Spleen (tissue), 11 donors: ENCODE data around the gene CDR2. TPM values are rescaled to one million over a fixed set of nuclear protein-coding genes. Genes with fewer than 3 reads are reported as not detected.
A peak's percentile ranks its signal among the peaks of the same experiment; 100 is the strongest.

Experiments used
- DNase-seq: peaks from one replicate; pipeline ENCODE4 v3.0.0-alpha.2; 2020
- H3K27ac ChIP-seq, 8 donors: fragments of 200-600 bp; sonication (generic) in 7 of 8; 1 replicate in 4 of 8; 2 replicates in 4 of 8; pipeline versions ENCODE4 v1.5.0 to v1.8.0; 2016 to 2021; ENCODE audit warnings: inconsistent platforms in 4 of 8, mild to moderate bottlenecking in 4 of 8, moderate library complexity in 1 of 8
- H3K27me3 ChIP-seq, 7 donors: fragments of 200-600 bp; sonication (generic) in 6 of 7; replicated peaks in 1 of 7; 1 replicate in 4 of 7; 2 replicates in 3 of 7; pipeline versions ENCODE4 v1.5.0 to v1.8.0; 2016 to 2021; ENCODE audit warnings: inconsistent platforms in 3 of 7, mild to moderate bottlenecking in 1 of 7
- H3K36me3 ChIP-seq, 6 donors: fragments of 200-600 bp; sonication (generic) in 5 of 6; 1 replicate in 4 of 6; 2 replicates in 2 of 6; pipeline versions ENCODE4 v1.5.0 to v1.8.0; 2016 to 2021; ENCODE audit warnings: inconsistent platforms in 2 of 6
- H3K4me1 ChIP-seq, 6 donors: fragments of 200-600 bp; sonication (generic) in 5 of 6; 1 replicate in 3 of 6; 2 replicates in 3 of 6; pipeline versions ENCODE4 v1.5.0 to v1.8.0; 2016 to 2021; ENCODE audit warnings: inconsistent platforms in 3 of 6
- H3K4me3 ChIP-seq, 8 donors: fragments of 200-600 bp; sonication (generic) in 7 of 8; 1 replicate in 4 of 8; 2 replicates in 4 of 8; pipeline versions ENCODE4 v1.5.0 to v1.8.0; 2016 to 2021; ENCODE audit warnings: inconsistent platforms in 4 of 8, mild to moderate bottlenecking in 4 of 8, moderate library complexity in 2 of 8
- H3K9me3 ChIP-seq, 8 donors: fragments of 200-600 bp; sonication (generic) in 7 of 8; 1 replicate in 4 of 8; 2 replicates in 4 of 8; pipeline versions ENCODE4 v1.5.0 to v1.8.0; 2016 to 2021; ENCODE audit warnings: inconsistent platforms in 4 of 8
- CTCF ChIP-seq, 11 experiments: fragments of 200-600 bp in 7 of 11; fragments of 450-650 bp in 4 of 11; sonication (generic) in 4 of 11; IDR thresholded peaks in 8 of 11; conservative IDR thresholded peaks in 3 of 11; 1 replicate in 7 of 11; 2 replicates in 4 of 11; pipeline versions ENCODE4 v1.4.0 to v1.8.0; 2016 to 2021; ENCODE audit warnings: antibody characterized with exemption in 11 of 11, inconsistent platforms in 4 of 11, mild to moderate bottlenecking in 1 of 11
- POLR2A ChIP-seq, 3 donors: fragments of 450-650 bp; IDR thresholded peaks; one replicate each; pipeline ENCODE4 v1.5.1; 2017; ENCODE audit warnings: antibody characterized with exemption in 3 of 3, mild to moderate bottlenecking in 1 of 3
- POLR2AphosphoS5 ChIP-seq, 3 donors: sonication (generic); formaldehyde crosslinking; IDR thresholded peaks; one replicate each; pipeline ENCODE4 v1.5.1; 2017; ENCODE audit warnings: antibody characterized with exemption in 3 of 3
- WGBS, 5 donors: extraction: QIAGEN DNeasy Blood & Tissue Kit in 3 of 5; methylation state at CpG; one replicate each; pipeline versions ENCODE4 v1.1.5 to v1.1.7; 2013 to 2018; 5-methylcytosine and 5-hydroxymethylcytosine counted together
- intact Hi-C: fragments of 100-400 bp; cut with DNase I; formaldehyde crosslinking; loops from one replicate; pipeline ENCODE4 v1.15.0; 2023; ENCODE audit warnings: low total_unique reads
- polyA plus RNA-seq, 3 donors: library from polyadenylated mRNA; stranded (reverse); fragments of 200-250 nt; gene quantifications; one replicate each; pipeline ENCODE4 v1.2.1, GENCODE V29; 2013
- total RNA-seq, 7 donors: library from RNA; depleted of rRNA in 3 of 7; stranded (reverse); fragments of >200 nt in 3 of 7; fragmentation: NEBNext Ultra II Directional in 4 of 7; extraction: Animal tissue kit (Norgen Biotek cat#: 25700) in 4 of 7; gene quantifications; one replicate each; pipeline versions ENCODE4 v1.1.0 to v1.2.1, GENCODE V29; 2016 to 2021
- donor health status: healthy with polysubstance abuse.
- donor health status: DM: no; HTN: no; CAD: no; lungs with moderate emphysema.
- donor health status: DM: no; HTN: no; CAD: no.
- donor health status: Bipolar disorder and iron deficiency.
- donor health status: healthy.
- donor health status: DM: no; HTN: no; CAD: no.
- donor health status: DM: yes; HTN: yes; CAD: no.

Gene CDR2
- total and polyA plus RNA-seq, 10 donors = 7.7 to 33.4 (median 23.6) TPM

DNA sequence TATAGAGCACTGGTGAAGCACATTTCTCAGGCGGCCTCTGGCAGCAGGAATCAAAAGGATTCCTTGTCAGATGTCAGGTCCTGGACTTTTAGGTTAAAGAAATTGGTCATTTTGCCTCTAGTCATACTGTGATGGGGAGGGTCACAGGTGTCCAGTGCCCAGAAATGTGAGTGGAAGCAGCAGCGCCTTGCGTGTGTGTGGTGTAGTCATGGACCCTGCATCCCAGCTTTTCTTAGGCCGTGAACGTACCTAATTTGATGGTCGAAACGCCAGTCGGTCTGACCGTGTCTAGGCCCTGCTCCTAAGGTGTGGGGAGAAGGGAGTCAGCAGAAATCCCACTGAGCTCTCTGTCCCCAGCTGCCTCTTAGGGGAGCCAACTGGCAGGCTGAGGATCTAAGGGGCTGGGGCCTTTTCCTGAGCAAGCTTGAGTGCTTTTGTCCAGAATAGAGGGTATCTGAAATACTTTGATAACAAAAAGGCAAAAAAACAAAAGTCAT, 45.2 kb downstream of the CDR2 start:
- Histone ChIP-seq H3K4me3 (no peak overlapping the region), H3K4me1 (peaks cover 0 to 9% (median 3%) of the 10 kb centered on the region in 6 donors), H3K36me3 (peaks cover 2 to 100% (median 83%) of the 10 kb centered on the region in 6 donors), H3K9me3 (no peaks in the 10 kb centered on the region), H3K27me3 (no peaks in the 10 kb centered on the region), H3K27ac (no peak overlapping the region)
- DNase-seq = no peak
- TF ChIP-seq CTCF (IDR thresholded peaks at IDR 0.05 in 8 of 11, conservative IDR thresholded peaks at IDR 0.05 in 3 of 11) (no peak), POLR2AphosphoS5 (IDR thresholded peaks at IDR 0.05) (no peak), POLR2A (IDR thresholded peaks at IDR 0.05) (no peak)
- WGBS, 5 donors = 94 to 97% (median 96%) methylated on average over 9 of the region's 9 CpGs
- intact Hi-C loops = loop anchor here (10.0 kb wide), 1 partner anchor 1174 kb away; the partner anchor contains the start of genes DNAH3 and LDAF1

- WGBS, 5 donors = 86 to 95% (median 91%) methylated on average over 10 of the region's 10 CpGs
- no peaks in the 10 kb centered on the region for H3K27me3 ChIP-seq
- intact Hi-C loops = loop anchor here (10.0 kb wide), 1 partner anchor 1173 kb away; the partner anchor contains the start of genes DNAH3 and LDAF1
These were observed 46.2 kb downstream of the CDR2 start for GRCh38 chr16:22328081-22328725.

DNA sequence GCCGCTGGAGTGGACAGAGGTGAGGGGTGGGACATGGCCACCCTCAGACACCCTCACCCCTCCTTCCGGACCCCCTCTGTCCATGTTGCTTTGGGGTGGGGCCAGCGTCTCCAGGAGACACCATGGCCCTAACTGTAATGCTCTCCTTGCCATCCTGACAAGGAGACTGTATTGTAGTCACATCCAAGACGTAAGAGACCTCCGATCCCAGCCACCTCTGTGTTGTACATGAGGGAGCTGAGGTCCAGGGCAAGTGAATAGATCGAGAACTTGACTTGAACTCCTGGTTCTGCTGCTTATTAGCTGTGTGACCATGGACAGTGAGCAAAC, 47.0 kb downstream of the CDR2 start:
- Histone ChIP-seq H3K27ac (no peak overlapping the region), H3K4me3 (no peak overlapping the region), H3K4me1 (peaks cover 0 to 9% (median 3%) of the 10 kb centered on the region in 6 donors), H3K9me3 (no peaks in the 10 kb centered on the region), H3K27me3 (no peaks in the 10 kb centered on the region), H3K36me3 (peaks cover 2 to 100% (median 79%) of the 10 kb centered on the region in 6 donors)
- TF ChIP-seq CTCF (IDR thresholded peaks at IDR 0.05 in 8 of 11, conservative IDR thresholded peaks at IDR 0.05 in 3 of 11) (no peak), POLR2A (IDR thresholded peaks at IDR 0.05) (no peak), POLR2AphosphoS5 (IDR thresholded peaks at IDR 0.05) (no peak)
- WGBS, 5 donors = 86 to 96% (median 94%) methylated on average over 4 to 6 of the region's 6 CpGs
- intact Hi-C loops = loop anchor here (10.0 kb wide), 1 partner anchor 1173 kb away; the partner anchor contains the start of genes DNAH3 and LDAF1
- no peak for DNase-seq

More at GRCh38 chr16:22328081-22328725, 46.2 kb downstream of the CDR2 start:
- no peak overlapping the region for H3K4me3 ChIP-seq
- peaks cover 2 to 100% (median 81%) of the 10 kb centered on the region in 6 donors for H3K36me3 ChIP-seq
- no peaks in the 10 kb centered on the region for H3K9me3 ChIP-seq
- H3K27ac ChIP-seq = no peak overlapping the region
- TF ChIP-seq POLR2AphosphoS5 (IDR thresholded peaks at IDR 0.05) (peak in 1 of 3 donors; percentile 29), CTCF (IDR thresholded peaks at IDR 0.05 in 8 of 11, conservative IDR thresholded peaks at IDR 0.05 in 3 of 11) (no peak)
- no peak for DNase-seq
- peaks cover 0 to 9% (median 3%) of the 10 kb centered on the region in 6 donors for H3K4me1 ChIP-seq

DNA sequence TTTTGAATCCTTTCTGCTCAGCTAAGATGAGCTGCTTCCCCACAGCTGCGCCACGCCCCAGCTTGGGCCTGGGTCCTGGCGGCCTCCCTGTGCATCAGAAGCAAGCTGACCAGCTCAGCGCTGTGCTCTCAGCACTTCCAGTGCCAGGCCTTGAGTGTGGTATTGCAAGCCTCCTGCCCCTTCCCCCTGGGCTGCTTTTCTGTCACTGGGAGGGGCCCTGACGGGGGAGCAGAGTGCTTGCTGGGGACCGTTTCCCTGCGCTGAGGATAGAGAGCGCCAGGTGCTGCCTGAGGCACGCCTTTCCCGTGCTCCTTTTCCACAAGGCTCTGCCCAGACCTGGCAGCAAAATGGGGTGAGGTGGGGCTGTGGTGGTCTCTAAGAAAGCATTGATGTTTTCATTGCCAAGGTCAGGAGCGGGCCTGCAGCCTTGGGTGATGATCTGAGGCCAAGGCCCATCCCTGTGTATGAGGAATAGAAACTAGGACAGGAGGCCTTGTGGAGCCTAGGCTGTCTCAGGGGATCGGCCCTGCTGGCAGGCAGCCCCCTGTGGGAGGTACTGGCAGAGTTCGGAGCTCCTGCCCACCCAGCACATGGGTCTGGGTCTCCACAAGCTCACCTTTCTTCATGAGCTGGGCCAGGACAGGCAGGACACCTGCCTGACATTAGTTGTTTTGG, 47.5 kb downstream of the CDR2 start:
- H3K36me3 ChIP-seq = peaks cover 2 to 100% (median 79%) of the 10 kb centered on the region in 6 donors
- no peak for DNase-seq
- no peaks in the 10 kb centered on the region for H3K27me3 ChIP-seq
- intact Hi-C loops = loop anchor here (10.0 kb wide), 1 partner anchor 1172 kb away; the partner anchor contains the start of genes DNAH3 and LDAF1
- H3K27ac ChIP-seq = no peak overlapping the region
- WGBS, 5 donors = 87 to 94% (median 92%) methylated on average over 8 to 13 of the region's 13 CpGs
- peaks cover 0 to 10% (median 3%) of the 10 kb centered on the region in 6 donors for H3K4me1 ChIP-seq
- H3K9me3 ChIP-seq = no peaks in the 10 kb centered on the region
- H3K4me3 ChIP-seq = no peak overlapping the region
- TF ChIP-seq POLR2AphosphoS5 (IDR thresholded peaks at IDR 0.05) (peak in 2 of 3 donors; percentile 6 to 47), POLR2A (IDR thresholded peaks at IDR 0.05) (no peak)
